Measurements from ENCODE around the gene OPCML.

OPCML gene

GRCh38 chr11:133058501-133058900 is 473.8 kb downstream of the OPCML start:
- DNase-seq = no peak

DNA sequence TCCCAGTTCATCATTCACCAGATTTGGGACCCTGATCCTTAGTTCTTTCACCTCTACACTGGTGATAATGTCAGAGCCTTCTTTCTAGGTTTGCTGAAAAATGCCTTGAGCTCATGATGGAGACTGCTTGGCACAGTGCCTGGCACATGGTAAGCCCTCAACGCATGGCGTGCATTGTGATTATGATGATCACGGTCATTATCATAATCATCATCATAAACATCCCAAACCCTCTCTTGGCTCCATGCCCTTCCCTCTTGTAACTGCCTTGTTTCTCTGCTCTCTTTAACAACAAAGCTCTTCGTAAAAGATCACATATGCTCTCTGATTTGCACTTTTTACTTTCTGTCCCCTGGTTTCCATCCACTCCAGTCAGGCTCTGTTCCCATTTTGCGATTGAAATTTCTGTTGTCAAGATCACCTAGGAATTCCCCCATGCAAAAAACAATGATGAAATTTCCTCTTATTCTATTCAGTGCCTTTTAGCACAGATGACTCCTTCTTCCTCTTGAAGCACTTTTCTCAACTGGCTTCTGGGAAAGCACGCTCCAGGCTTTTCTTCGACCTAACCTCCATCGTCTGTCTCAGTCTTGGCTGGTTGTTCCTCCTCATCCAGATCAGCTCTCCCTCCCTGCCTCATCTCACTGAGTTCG is 479.1 kb downstream of the OPCML start:
- DNase-seq = no peak

DNA sequence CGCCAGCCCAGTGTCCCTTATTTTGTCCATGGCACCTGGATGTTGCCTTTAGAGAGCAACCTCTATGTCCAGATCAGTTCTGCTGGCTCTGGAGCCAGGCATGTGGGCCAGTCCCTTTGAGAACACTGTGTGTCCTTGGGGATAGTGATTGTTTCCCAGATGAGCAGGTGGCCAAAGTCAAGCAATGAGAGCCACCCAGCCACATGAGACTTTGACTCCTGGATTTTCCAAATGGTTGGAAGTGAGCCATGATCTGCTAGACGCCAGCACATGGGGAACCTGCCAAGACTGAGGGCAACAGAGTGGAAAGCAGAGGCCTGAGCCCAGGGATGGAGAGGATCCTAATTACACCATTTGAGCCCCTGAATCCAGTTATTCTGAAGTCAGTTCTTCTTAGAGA is 479.8 kb downstream of the OPCML start:
- DNase-seq = no peak

DNA sequence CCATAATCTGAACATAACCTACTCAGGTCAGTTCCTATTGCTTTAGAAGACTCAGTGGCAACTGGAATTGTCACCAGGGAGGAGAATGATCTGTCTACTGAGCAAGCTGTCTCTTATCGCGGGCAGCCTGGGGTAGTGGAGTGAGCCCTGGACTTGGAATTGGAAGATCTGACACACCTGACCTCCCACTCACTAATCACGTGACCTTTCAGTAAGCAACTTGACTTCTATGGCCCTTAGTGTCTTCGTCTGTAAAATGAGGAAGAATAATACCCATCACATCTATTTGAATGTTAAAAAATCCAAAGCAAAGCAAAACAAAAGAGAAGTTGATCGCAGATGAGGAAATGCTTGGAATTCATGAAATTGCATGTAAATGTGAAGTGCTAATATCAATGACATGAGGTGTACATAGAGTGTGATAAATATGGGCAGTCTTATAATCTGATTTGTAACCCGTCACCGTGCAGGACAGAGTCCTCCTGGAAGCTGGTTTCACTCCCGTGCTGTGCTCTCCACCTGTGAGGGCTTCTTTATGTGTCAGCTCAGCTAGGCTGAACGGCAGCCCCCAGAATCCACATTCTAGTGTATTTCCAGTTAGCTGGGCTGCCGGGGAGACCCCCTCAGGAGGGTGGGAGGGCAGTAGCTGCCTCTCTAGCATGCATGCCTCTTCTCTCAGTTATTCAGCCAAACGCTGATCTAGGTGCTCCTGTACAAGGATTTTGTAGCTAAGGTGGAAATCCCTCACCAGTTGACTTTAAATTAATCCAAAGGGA is 482.9 kb downstream of the OPCML start:
- DNase-seq = no peak

DNA sequence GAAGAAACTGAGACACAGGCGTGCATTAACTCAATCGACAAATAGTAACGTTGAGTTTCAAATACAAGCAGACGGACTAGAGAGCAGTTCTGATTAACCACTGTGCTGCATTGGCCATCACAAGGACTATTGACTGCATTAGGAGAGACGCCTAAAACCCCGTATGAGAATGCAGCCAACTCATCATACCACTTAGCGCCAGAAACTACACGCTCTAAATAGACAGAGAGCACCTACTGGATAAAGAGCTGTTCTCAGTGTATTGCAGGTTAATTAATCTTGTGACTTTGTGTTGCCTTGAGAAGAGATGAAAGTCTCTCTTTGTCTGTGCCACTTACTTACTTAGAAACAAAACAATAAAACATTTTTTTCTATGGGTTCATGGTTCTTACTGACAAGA is 484.0 kb downstream of the OPCML start:
- no peak for DNase-seq

GRCh38 chr11:133047771-133048115 is 484.6 kb downstream of the OPCML start:
- no peak for DNase-seq

DNA sequence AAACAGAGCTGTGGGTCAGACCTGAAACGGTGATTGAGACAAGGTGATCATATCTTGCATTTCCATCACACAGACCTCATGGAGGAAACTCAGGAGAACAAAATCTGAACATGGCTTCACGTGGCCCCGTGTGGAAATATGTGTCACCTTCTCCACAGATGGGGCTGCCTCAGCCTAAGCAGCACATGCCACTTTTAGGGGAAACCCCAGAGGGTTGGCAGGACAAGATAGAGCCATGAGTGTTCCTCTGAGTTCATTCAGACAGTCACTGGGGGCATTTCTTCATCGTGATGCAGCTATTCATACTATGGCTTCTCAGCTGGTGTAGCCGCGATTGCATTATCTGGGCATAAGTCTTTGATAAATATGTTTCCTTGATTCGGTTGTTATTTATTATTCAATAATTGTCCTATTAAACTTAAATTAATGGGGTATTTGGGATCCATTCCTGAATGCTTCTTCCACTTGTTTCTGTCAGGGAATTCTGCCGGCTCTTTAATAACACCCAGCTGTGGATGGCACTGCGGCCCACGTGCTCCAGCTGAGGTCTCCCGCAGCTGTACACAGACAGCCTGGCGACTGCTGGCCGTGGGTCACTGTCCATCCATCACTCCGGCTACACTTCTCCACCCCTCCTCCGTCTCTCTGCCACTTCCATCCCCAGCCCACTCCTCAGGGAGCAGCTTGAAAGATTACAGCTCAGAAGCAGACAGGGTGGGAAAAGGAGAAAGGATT is 485.1 kb downstream of the OPCML start:
- no peak for DNase-seq

DNA sequence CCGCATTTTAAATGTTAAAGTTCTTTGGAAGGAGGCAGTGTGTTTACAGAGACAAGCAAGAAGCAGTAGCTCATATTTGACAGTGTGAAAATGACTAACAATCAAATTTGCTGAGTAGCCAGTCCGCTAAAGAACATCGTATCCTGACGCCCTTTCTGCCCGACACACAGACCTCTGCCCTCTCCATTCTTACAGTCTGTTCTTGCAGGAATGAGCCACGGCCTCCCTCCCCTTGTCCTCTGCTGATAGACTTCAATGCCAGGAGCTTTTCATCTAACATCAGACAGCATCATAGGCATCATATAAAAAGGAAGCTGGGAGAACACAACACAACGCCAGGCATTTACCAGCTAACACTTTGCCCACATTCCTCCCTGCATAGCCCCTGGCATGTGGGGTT is 486.0 kb downstream of the OPCML start:
- DNase-seq = no peak

- DNase-seq = no peak
These were observed 490.1 kb downstream of the OPCML start for GRCh38 chr11:133041928-133042882.

DNA sequence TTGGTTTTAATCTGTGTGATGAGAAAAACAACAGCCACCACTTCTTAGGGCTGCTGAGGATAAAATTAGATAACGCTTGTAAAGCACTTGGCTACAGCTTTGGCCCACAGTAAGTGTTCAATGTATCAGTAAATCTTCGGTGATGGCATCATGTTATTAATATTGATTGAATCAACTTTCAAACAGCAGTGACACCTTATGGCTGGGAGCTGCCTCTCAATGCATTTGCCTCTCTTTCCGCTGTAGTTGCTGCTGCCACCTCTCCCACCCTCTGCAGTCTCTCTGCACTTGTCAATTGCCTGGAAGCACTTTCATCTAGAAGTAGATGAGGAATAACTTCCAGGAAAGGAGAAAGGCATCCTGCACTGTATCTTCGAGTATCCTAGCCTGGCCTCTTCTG is 491.1 kb downstream of the OPCML start:
- DNase-seq = no peak

DNA sequence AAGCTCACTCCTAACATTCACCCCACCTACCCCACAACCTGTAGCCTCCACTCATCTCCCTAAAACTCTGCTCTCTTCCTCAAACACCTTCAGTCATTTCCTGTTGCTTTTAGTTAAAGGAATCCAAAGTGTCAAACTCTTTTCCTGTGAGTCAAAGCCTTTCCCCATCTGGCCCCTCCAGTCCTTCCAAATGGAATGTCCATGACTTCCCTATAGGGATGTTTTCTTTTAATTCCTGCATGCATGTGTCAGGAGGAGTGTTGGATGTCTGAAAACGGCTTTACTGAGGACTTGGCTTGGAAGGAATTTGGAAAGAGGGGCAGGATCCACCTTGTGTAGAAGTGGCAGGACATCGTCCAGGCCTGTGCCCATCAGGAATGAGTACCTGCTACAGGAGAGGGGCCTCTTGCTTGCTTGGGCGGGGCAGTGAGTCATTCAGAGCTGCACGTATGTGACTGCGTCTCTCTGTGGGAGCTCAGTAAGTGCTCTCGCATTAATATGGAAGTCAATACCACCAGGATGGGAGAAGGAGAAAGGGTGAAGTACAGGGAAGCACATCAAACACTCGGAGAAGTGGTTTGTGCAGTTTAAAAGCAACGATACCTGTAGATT is 491.9 kb downstream of the OPCML start:
- no peak for DNase-seq

DNA sequence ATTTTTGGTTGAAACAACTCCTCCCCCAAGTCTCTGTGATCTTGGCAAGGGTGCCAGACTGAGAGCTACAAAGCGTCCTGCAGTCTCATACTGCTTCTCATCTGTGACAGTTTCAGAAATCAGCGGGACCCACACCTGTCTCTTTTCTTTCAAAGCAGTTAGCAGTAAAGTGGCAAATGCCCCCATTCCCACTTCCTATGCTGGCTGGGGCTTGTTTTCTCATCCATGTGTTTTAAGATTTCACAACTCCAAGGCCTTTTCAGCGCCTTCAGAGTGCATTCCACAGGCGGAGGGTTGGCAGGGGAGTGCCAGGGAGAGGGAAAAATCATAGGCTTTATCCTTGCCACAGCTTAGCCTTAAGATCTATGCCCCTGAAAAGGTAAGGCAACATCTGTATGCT is 493.5 kb downstream of the OPCML start:
- DNase-seq = no peak

- DNase-seq = no peak
These were observed 497.4 kb downstream of the OPCML start for GRCh38 chr11:133034929-133035328.

GRCh38 chr11:133029107-133029506 is 503.2 kb downstream of the OPCML start:
- DNase-seq = no peak

DNA sequence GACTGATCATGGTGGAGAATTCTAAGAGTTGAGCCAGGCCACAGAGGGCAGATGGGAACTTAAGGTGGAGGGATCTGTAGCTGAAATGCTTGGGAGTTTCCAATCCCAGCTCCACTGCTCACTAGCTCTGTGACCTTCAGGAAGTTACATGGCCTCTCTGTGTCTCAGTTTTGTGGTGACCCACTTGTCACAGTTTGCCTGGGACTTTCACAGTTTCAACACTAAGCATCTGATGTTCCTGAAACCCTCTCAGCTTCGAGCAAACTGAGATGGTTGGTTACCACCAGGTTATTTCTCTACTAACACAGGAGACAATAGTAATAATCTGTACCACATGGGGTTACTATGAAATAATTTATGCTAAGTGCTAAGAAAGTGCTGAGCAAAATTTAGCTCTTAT is 505.3 kb downstream of the OPCML start:
- no peak for DNase-seq

DNA sequence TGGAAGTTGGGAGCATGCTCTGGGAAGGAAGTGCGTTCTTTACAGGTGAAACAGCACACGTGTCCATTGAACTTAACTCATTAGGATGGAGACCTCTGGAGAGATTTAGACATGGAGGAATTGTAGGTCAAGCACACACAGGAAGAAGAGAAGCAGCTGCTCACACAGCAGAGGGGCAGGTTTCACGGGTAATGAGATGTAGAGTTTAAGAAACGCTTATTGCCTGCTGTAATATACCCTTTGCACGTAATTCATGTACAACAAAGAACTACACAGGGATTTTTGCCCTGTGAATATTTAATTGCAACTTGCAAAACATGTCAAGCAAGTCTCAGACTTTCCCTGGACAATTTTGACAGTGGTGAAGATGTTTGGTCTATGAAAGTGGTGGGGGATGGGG is 508.0 kb downstream of the OPCML start:
- no peak for DNase-seq

- DNase-seq = no peak
These were observed 509.1 kb downstream of the OPCML start for GRCh38 chr11:133023232-133023631.

GRCh38 chr11:133021553-133021952 is 510.7 kb downstream of the OPCML start:
- DNase-seq = no peak

DNA sequence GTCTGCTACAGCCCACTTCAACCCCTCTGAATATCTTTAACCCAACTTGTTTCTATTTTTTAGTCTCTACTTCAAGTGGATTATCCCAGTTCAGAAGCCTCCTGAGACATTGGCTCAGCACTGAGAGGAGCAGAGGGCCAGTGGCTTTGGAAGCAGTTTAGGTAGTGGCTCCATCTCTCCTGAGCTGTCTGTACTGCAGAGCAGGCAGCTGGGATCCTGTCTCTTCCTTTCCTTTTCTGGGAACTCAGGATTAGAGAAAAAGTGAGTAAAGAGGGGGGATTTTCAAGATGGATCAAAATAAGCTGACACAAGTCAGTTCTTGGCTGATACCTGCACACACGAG is 512.0 kb downstream of the OPCML start:
- DNase-seq = no peak

DNA sequence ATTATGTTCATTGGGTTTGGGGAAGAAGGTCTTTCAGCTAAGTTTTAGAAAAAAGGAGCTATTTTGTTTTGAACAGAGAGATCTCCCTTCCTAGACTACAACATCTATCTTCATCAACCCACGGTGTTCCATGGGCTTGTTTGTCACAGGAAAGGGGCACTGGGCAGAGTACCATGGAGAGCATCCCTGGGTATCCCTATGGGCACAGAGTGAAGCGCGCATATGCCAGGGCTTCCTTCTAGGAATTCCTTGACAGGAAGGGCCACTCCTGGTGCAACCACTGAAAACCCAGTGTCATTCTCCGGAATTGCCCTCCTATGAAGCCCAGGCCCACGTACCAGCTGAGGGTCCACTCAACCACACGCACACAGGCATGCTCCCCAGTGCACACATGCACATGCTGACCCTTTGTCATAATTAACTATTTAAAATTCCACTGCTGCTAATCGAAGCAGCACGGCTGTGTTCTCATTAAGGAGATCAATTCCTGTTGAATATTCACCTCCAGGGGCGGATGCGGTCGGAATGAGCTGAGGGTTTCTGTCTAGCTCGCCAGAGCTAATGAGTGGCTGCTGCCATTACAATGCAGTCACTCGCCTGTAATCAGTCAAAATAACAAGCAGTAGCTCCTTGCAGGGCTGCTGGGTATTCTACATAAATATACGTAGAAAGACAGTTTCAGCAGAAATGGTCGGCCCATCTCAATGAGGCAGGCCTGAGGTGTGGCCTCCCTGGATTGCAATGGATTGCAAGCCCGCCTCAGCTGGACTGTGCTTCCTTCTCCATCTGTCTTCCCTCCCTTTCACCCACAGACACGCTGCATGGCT is 512.5 kb downstream of the OPCML start:
- no peak for DNase-seq

DNA sequence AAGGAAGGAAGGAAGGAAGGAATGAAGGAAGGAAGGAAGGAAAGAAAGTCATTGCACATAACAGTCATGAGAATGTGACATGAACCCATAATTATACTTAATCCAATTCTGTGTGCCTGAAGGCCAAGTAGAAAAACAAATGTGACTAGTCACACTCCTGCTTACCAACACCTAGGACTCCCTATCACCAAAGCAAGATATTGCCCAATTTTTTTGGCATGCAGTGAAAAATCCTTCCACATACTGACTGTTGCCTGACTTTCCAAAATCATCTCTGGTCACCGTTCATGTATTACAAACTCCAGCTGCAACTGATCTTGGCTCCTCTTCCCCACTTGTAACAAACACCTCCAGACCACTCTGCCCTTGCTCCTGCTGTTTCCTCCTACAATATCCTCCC is 516.8 kb downstream of the OPCML start:
- no peak for DNase-seq

GRCh38 chr11:133014337-133014736 is 518.0 kb downstream of the OPCML start:
- no peak for DNase-seq

Data from stimulated activated CD4-positive, alpha-beta T cell treated with anti-CD3 and anti-CD28 coated beads, Interleukin-4, amount 100 ng/mL, for 24 hours (primary cell).